GM18519 (cell line): Measurements from ENCODE around the gene FUT8.
"Not testable (repeated sequence)": the region's sequence is repeated elsewhere in the genome, so short reads cannot be mapped to it uniquely, and the experiment has no call there.

ENCODE experiments used
- ATAC-seq: cut with Tn5 transposase; IDR thresholded peaks from one replicate; pipeline ENCODE4 v1.9.1; 2021; ENCODE audit warnings: mild to moderate bottlenecking, moderate library complexity; ENCODE audit not compliant: unreplicated experiment, low FRiP score

FUT8 gene

DNA sequence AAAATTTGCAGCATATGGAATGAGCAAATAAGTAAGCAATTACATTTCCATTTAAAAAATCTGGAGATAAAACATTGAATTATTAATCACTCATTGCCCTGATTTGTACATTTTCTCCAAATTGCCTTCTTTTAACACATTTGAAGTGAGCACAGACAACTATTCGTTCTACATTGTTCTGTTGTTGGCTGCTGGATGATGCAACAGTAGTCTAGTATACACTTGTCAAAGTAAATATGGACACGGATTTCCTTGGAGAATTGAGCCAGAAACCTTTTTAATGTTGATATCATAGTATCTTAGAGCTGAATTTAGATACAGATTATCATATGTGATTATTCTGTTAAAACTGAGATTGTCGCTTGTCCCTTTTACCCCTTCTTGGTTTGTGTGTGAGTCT lies 188.2 kb downstream of the FUT8 start:
- no peak for ATAC-seq

DNA sequence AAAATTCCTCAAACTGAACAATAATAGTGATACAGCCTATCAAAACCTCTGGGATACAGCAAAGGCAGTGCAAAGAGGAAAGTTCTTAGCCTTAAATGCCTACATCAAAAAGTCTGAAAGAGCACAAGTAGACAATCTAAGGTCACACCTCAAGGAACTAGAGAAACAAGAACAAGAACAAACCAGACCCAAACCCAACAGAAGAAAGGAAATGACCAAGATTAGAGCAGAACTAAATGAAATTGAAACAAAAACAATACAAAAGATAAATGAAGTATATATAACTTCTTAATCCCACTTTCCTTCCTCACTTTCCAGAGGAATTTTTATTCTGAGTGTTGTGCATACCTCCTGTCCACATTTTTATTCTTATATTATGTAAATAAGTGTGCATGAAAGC lies 192.0 kb downstream of the FUT8 start:
- ATAC-seq: no peak

DNA sequence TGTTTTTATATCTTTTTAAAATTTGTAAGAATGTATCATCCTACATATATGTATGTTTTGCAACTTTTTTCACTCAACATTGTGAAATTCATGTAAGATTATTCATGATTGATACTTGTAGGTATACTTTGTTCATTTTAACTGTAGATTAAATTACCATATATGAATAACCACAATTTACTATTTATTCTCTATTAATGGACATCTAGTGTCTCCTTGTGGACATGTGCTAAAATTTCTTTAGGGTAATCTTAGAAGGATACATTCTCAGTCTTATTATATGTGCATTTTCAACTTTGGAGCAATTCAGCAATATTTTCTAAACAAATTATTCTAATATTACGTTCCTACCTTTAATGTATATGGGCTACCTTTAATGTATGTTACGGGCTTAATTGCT lies 192.4 kb downstream of the FUT8 start:
- no peak for ATAC-seq

DNA sequence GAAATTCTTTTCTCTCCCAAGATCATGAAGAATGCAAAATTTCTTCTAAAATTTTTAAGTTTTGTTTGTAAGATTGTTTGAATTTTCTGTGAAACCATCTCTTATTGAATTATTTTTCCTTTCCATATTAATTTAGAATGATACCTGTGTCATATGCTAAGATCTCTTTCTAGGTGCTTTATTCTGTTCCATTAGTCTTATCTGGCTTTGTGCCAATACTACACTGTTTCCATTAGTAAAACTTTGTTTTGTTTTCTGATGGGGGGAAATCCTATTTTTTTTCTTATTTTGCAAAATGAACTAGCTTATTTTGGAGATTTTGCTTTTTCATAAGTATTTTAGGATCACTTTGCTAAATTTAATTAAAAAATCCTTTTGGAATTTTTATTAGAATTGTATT lies 193.9 kb downstream of the FUT8 start:
- no peak for ATAC-seq

DNA sequence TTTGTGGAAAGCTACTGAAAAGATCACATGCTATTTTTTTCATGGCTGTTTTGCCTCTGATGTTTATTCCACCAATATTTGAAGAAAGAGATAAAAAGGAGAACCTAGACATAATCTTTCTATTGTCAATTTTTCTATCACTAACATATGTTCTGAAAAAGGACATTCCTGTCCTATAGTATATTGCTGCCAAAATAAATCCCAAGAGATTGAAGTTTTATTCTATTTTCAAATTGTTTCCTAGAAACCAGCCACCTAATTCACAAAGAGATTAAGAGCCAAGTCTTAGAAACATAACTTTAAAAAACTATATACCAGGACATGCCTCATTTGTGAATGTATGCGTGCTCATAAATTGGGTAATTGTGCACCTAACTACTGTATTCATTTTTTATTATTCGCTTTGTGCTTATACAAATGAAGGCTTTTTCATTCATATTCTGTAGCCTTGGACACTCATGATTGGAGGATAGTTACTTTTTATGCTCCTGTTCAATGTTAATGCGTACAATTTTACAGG lies 200.7 kb downstream of the FUT8 start:
- no peak for ATAC-seq

DNA sequence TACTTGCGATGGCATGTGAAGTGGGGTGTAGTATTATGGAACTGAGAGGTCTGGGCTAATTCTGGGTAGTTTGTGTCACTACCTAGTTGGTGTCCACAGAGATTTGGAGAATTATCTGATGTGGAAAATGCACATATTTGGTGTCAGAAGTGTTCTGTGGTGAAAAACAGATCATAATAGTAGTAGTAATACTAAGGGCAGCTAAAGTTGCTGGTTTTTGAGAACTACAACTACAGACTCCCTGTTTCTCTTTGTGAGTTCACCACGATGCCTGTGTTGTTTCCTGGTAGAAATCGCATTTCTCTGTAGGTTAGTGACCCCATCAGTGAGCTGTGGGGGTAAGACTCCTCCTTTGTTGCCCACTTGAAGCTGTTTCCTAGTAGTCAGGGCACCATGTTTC lies 206.5 kb downstream of the FUT8 start:
- ATAC-seq: no peak

DNA sequence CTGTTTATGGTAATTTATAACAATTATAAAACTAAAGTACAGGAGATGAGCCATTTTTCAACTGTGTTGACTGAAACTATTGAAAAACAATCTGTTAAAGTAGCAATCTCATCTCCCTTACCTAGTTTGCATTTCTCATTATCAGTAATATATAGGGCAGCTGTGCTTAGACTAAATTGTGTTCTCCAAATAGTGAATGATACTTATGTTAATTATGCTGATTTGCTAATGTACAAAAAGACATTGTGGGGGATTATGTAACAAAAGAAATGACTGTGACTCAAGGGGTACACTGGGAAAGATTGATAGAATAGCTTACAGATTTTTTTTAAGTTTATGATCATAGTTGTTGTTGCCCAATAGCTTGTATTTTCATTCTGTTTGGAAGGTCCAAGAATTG lies 207.7 kb downstream of the FUT8 start:
- ATAC-seq: no peak

DNA sequence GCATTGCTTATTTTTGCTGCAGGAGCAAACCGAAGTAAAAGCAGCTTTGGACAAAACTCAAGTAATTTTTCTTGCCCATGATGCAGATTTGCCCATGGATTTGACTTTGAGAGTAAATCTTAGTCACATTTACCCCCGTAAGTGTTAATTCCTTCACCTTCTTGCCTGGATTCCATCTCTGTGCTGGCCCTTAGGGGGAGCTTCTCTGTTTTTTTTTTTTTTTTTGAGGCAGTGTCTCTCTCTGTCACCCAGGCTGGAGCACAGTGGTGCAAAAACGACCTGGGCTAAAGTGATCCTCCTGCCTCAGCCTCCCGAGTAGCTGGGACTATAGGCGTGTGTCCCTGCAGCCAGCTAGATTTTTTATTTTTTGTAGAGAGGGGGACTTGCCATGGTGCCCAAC lies 210.2 kb downstream of the FUT8 start:
- no peak for ATAC-seq

DNA sequence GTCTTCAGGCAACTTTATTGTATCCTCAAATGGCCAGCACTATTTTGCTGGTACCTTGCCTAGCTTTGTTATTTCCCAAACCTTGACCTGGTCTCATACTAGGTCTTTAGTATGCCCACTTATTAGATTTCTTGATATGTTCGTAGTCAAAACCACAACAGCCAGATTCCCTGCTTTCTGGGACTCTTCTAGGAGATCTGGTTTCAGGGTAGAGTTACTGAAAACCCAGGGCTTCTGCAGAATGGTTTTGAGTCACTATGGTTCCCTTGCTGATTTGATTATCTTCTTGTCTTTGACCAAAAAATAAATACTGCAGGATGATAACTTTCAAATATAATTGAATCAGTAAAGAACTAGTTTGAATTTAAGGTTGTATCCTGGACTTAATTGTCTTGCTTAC lies 211.2 kb downstream of the FUT8 start:
- ATAC-seq: no peak

DNA sequence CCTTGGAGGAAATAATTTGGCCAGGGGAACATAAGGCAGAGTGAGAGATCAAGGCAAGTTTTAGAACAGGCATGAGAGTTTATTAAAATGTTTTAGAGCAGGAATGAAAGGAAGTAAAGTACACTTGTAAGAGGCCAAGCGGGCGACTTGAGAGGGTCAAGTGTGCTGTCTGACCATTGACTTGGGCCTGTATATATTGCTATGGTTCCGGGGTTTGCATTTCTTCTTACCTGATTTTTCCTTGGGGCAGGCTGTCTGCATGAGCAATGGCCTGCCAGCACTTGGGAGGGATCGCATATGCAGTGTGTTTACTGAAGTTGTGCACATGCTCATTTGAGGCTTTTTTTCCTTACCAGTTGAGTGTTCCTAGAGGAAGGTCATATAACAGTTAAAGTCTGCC lies 214.8 kb downstream of the FUT8 start:
- ATAC-seq: no peak

DNA sequence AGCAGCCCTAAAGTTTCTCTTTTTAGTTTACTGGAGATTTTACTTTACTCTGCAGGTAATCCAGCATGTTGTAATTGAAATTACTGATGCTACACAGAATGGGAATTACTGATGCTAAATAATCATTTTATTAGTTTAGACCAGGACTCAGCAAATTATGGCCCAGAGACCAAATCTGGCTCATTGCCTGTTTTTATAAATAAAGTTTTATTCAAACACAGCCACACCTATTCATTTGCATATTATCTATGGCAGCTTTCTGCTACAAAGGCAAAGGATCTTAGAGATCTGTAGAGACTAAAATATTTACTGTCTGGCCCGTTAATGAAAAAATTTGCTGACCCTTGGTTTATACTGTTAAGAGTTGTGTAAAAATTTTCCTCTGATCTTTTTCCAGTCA lies 216.1 kb downstream of the FUT8 start:
- ATAC-seq: no peak

DNA sequence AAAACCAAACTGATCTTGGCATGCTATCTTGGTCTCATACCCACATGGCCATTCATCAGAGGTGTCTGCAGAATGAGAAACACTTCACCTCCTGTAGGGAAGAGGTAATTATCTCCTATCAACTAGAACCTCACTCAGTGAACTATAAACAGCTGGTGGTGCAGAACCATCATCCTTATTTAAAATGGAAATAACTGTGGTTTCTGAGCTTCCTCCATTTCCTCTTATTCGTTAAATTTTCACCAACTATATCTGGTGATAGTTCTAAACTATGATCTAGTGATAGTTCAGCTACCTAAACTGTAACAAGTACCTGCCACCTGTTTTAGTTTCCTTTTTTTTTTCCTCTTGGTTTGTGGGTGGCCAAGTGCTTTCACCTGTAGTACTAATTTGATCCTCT lies 218.5 kb downstream of the FUT8 start:
- no peak for ATAC-seq

DNA sequence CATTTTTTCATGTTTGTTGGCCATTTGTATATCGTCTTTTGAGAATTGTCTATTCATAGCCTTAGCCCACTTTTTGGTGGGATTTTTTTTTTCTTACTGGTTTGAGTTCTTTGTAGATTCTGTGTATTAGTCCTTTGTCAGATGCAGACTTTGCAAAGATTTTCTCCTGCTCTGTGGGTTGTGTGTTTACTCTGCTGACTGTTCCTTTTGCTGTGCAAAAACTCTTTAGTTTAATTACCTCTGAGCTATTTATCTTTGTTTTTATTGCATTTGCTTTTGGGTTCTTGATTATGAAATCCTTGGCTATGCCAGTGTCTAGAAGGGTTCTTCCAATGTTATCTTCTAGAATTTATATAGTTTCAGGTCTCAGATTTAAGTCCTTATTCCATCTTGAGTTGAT lies 220.0 kb downstream of the FUT8 start:
- ATAC-seq: no peak

DNA sequence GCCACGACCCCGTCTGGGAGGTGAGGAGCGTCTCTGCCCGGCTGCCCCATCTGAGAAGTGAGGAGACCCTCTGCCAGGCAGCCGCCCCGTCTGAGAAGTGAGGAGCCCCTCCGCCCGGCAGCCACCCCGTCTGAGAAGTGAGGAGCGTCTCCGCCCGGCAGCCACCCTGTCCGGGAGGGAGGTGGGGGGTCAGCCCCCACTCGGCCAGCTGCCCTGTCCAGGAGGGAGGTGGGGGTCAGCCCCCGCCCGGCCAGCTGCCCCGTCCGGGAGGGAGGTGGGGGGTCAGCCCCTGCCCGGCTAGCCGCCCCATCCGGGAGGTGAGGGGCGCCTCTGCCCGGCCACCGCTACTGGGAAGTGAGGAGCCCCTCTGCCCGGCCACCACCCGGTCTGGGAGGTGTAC lies 221.1 kb downstream of the FUT8 start:
- ATAC-seq: not testable (repeated sequence)

DNA sequence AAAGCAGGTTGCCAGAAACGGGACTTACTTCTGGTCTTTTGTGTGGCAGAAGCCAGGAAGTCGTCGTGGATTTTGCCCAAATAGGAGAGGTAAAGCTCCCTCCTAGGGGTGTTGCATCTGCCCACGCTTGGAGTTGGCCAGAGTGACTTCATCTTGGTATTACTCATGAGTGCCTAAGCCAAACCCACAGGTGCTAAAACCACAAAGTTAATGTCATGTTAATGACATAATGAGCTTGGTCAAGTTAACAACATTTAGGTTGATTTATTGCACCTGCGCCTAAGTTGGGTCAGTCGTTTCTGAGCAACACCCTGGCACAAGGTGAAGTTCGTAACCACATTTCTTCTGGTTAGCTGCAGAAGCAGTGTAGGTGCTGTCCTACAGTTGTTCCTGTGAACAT lies 225.2 kb downstream of the FUT8 start:
- peak; percentile 68 for ATAC-seq

DNA sequence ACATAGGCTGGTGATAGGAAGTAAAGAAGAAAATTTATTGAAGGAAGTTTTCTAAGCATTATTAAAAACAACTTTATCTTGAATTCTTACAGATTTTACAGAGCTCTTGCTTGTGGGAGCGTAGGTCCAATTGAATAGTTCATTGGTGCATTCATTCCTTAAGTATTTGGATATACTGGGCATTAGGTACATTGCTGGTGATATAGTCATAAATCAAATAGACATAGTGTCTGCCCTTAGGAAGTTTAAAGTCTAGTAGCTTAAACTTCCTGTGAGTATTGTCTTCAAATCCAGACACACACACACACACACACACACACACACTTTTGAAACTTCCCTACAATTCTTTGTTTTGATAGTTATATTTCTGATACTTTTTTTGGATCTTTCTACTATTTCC lies 226.7 kb downstream of the FUT8 start:
- no peak for ATAC-seq

DNA sequence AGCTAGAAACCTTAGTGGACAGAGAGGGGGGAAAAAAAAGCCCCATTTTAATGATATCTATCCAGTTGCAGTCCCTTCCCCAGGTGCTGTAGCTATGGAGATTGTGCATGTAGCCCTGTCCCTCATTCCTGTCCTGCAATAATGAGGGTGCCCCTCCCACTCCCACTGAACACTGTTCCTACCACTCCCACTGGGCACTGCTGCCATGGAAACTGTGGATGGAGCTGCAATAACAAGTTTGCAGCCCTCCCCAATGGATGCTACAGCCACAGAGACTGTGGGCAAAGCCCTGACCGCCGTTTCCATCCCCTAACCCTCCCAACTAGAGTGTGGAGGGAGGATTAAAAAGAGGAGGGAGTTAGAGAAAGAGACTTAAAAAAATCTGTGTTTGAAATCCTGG lies 238.3 kb downstream of the FUT8 start:
- ATAC-seq: no peak

DNA sequence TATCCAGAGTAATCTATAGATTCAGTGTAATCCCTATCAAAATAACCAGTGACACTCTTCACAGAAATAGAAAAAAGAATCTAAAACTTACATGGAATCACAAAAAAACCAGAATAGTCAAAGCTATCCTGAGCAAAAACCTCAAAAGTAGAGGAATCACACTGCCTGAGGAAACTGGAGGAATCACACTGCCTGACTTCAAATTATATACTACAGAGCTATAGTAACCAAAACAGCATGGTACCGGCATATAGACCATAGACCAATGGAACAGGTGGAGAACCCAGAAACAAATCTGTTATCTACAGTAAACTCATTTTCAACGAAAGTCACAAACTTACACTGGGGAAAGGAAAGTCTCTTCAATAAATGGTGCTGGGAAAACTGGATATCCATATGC lies 244.0 kb downstream of the FUT8 start:
- ATAC-seq: no peak

DNA sequence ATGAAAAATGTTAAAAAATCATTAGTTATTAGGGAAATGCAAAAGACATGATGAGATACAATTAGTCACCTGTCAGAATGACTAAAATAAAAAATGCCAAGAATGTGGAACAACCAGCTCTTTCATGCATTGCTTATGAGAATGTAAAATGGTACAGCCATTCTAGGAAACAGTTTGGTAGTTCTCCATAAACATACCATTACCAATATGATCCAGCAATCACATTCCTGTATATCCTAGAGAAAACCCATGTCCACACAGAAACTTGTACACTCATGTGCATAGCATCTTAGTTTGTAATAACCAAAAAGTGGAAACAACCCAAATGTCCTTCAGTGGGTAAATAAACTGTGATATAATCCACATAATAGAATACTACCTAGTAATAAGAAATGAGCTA lies 245.7 kb downstream of the FUT8 start:
- no peak for ATAC-seq

DNA sequence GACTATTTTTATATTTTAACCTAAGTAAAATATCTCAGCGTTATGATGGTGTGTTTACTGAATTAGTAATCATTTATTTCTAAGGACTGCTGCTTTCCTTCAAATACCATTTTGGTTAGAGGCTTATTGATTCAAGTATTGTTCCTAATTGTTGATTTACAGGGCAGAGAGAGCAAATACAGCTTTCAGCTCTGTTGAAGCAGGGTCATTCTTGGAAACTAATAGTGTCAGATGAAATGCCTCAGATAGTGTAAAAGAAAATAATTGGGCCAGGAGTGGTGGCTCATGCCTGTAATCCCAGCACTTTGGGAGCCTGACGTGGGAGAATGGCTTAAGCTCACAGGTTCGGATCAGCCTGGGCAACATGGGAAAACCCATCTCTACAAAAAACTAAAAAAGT lies 249.3 kb downstream of the FUT8 start:
- ATAC-seq: no peak

DNA sequence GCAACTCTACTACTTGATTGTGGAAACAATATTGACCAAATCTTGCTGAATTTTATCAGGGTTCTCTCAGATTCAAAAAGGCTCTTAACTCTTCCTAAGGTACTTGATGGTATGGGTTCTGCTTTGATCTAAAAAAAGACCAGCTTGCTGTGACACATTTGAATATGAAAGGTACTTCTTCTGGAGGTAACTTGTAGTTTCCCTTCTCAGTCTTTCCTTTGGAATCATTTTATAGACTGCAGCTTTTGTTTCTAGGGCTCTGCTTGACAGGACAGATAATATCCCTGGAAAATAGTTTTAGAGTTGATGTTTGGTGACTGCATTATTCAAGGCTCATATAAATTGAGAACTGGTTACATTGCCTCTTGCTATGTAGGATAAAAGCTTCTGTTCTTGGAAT lies 251.9 kb downstream of the FUT8 start:
- no peak for ATAC-seq

DNA sequence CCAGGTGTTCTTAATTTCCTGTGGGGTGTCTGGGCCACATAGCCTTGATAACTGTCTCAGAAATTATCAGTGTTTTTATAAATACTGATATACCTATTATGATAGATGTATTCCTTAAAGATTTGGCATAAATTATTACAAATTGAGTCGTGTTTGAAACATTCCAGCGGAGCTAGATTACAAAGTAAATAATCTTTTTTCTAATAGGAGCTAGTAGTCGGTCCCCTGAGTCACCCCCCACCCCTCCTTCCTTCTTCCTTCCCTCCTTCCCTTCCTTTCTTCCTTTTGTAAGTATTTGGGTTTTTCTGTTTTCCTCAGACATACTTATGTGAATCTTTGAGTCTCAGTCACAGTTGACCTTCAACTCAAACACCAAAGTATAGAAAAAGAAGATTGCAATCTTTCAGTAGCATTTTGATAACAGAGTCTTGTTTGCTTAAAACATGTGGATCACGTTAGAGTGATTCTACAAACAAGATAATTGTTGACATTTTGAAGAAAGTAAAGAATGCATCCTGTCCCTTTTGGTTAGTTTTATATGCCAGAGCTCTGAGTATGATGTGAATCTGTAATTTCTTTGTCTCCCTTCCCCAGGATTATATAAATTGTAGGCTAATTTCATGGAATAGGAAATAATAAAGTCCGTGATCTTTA lies 264.0 kb downstream of the FUT8 start:
- no peak for ATAC-seq

DNA sequence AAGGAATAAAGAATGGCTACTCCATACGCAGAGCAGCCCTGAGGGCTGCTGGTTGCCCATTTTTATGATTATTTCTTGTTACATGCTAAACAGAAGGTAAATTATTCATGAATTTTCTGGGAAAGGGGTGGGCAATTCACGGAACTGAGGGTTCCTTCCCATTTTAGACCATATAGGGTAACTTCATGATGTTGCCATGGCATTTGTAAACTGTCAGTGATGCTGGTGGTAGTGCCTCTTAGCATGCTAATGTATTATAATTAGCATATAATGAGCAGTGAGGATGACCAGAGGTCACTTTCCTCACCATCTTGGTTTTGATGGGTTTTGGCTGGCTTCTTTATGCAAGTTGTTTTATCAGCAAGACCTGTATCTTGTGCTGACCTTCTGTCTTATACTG lies 273.0 kb downstream of the FUT8 start:
- no peak for ATAC-seq
